ENCODE results near the gene CA4.
"Not testable (repeated sequence)": the region's sequence is repeated elsewhere in the genome, so short reads cannot be mapped to it uniquely, and the experiment has no call there.

The CA4 gene

DNA sequence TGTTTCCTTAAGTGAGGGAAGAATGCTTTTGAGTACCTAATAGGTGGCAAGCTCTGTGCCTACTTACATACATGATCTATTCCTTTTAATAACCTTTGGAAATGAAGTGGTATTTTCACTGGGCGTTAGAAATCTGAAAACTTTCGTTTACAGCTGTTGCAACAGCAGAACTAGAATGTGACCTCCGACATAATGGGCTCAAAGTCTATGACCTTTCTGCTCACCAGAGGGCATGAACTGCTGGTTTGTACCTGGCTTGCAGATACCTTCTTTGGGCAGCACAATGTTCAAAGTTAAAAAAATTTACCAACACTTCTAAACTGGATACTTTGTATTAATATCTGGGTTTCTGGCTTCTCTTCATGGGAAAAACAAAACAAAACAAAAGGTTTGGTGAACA, 24.3 kb downstream of the CA4 start:
- no peak overlapping the region for H3K4me3 ChIP-seq (ENCODE audit: low read depth, low read length)
- TF ChIP-seq, protein P1, sequence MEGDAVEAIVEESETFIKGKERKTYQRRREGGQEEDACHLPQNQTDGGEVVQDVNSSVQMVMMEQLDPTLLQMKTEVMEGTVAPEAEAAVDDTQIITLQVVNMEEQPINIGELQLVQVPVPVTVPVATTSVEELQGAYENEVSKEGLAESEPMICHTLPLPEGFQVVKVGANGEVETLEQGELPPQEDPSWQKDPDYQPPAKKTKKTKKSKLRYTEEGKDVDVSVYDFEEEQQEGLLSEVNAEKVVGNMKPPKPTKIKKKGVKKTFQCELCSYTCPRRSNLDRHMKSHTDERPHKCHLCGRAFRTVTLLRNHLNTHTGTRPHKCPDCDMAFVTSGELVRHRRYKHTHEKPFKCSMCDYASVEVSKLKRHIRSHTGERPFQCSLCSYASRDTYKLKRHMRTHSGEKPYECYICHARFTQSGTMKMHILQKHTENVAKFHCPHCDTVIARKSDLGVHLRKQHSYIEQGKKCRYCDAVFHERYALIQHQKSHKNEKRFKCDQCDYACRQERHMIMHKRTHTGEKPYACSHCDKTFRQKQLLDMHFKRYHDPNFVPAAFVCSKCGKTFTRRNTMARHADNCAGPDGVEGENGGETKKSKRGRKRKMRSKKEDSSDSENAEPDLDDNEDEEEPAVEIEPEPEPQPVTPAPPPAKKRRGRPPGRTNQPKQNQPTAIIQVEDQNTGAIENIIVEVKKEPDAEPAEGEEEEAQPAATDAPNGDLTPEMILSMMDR (IDR thresholded peaks at IDR 0.05; ENCODE audit: borderline replicate concordance, insufficient read depth, low read depth, low read length): no peak

DNA sequence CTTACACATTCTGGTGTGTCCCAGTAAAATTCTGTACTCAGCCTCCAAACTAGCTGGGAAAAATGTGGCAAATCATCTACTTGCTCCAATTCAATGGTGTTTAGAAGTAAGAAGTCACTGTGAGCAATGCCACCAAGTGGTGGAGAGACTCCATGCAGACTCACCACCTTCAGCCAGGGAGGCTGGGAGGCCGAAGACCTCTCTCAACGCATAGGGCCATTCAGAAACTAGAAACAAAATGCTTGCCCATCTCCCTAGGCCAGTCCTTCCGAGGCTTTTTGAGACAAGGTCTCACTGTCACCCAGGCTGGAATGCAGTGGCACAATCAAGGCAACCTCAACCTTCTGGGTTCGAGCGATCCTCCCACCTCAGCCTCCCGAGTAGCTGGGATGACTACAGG, 25.0 kb downstream of the CA4 start:
- not testable (repeated sequence) for H3K4me3 ChIP-seq (ENCODE audit: low read depth, low read length)

DNA sequence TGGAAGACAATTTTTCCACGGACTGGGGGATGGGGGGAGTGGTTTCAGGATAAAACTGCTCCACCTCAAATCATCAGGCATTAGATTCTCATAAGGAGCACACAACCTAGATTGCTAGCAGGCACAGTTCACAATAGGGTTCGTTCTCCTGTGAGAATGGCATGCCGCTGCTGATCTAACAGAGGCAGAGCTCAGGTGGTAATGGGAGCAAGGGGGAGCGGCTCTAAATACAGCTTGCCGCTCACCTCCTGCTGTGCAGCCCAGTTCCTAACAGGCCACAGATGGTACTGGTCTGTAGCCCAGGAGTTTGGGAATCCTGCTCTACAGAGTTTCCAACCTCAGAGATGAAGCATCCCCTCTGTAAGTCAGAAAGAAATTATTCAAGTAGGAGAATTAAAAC, 27.0 kb downstream of the CA4 start:
- not testable (repeated sequence) for H3K4me3 ChIP-seq (ENCODE audit: low read depth, low read length)

DNA sequence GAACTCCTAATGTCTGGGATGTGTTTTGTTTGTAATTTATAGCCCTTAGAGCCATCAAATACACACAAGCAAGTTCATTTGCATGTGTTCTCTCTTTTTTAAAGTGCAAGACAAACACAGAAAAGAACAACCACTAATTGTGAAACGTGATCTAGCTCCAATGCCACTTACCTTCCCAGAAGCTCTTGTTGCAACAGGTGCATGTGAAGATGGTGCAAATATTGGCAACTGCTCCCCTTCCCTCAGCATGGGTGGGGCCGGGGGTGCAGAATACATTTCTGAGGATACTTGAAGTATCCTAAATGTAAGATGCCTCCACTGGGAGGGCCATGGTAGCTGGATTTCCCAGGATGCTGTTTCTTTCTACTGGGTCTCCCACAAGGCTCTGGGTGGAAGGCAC, 28.4 kb downstream of the CA4 start:
- not testable (repeated sequence) for H3K4me3 ChIP-seq (ENCODE audit: low read depth, low read length)

DNA sequence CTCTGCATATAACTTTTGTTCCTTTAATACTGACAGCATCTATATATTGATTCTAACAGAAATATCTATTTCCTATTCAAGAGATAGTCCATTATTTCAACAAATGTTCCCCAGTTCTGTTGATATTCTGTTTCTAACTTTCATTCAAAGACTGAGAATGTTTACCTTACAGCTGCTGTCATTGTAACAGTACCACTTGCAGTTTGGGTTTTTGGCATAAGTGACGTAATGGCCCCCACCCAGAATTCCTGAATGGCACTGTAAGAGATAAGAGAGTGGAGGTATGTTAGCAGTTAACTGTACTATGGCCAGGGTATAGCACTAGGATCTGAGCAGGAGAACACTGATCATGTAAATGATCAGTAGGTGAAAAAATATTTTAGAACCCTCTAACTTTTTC, 30.6 kb downstream of the CA4 start:
- H3K4me3 ChIP-seq (ENCODE audit: low read depth, low read length): not testable (repeated sequence)

DNA sequence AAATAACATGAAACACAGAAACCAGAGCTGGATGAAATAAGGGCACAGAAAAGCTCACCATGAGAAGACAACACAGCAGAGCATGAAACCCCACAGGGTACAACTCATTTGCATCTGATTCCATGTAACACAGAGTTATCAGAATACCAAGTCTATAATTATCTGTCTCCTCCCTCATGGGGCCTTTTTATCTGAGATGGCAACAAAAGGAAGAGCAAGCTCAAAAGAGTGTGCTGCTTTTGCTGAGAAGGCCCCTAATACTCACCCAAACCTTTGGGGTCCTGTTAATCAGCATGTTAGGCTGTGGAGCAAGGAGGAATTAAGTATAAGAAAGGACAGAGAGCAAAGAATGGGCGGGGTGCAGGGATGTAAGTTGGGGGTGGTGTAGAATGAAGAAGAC, 36.6 kb downstream of the CA4 start:
- H3K4me3 ChIP-seq (ENCODE audit: low read depth, low read length): not testable (repeated sequence)

DNA sequence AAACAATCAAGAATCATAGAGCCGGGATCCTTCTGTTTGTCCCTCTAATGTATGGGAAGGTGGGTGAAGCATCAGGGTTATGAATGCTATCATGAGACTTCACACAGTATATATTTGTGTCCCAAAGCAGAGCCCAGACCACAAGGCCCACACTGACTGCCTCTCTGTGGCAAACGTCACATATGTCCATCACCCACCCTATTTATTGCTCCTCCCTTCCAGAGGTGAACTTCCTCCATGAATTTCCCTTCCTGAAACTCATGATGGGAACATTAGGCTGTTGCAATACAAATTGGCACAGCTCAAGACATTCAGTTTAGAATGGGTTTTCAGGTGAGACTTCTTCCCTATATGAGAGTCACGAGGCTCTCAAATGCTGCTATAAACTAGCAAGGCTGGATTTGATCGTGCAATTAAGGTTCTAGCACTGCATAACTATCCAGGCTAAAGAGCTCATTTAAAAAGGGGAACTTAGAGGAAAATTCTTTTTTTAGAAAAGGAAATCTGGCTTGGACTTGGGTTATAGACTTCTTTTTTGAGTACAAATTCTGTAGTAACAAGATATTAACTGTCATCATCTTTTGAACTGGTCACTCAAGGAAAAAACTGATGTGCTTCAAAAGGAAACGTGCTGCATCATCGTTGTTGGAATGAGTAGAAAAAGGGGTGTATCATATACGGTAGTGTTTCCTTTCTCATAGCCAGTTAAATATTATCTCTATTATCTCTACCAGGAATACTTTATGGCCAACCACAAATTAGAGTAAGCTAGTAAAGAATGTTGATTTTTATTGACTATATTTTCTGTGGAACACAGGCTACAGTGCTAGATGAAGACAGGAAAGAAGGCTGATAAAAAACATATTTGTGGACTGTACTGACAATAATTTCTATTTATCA, 37.3 kb downstream of the CA4 start:
- H3K4me3 ChIP-seq (ENCODE audit: low read depth, low read length): not testable (repeated sequence)

DNA sequence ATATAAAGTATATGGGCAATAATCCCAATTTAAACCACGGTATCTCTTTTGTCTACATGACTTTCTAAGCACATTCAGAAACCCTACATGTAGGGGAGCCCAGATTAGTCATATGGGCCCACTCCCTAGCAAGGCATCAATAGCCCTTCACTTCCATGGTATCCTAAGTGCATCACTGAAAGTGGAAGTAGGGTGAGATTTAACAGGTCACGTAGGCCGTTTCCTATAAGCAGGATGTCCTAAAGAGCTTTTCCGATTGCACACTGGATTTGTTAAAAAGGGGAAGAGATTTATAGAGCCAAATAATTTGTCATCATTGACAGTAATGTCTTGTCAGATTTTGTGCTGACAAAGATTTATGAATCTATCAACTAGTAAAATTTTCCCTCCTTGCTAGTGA, 39.0 kb downstream of the CA4 start:
- TF ChIP-seq, protein P1 (IDR thresholded peaks at IDR 0.05; ENCODE audit: borderline replicate concordance, insufficient read depth, low read depth, low read length): no peak
- H3K4me3 ChIP-seq (ENCODE audit: low read depth, low read length): no peak overlapping the region

DNA sequence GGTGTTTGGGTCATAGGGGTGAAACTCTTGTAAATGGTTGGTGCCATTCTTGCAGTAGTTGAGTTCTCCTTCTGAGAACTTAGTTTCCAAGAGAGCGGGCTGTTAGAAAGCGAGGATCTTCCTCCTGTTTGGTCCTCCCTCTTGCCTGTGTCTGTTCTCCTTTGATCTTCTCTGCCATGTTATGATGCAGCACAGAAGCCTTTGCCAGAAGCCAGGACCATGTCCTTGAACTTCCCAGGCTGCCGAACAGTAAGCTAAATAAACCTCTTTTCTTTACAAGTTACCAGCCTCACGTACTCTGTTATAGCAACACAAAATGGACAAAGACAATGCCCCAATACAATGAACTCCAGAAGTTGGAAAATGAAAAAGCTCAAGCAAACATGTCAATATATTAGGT, 40.3 kb downstream of the CA4 start:
- not testable (repeated sequence) for H3K4me3 ChIP-seq (ENCODE audit: low read depth, low read length)

DNA sequence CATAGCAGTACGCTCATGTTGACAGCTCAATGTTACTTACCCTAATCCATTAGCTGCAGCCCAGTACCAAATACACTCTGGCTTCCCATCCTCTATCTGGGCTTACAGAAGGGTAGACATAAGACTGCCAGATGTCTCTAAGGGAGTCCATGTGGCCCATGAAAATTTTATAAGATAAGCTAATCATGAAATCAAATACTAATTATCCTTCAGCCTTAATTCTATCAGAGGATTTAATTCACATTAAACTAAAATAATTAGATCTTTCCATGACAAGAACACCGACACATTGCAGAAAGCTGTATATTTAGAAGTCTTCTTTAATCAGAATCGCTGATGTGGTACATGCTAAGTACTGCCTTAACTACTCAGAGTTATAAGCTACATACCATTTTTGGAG, 43.3 kb downstream of the CA4 start:
- H3K4me3 ChIP-seq (ENCODE audit: low read depth, low read length): not testable (repeated sequence)

DNA sequence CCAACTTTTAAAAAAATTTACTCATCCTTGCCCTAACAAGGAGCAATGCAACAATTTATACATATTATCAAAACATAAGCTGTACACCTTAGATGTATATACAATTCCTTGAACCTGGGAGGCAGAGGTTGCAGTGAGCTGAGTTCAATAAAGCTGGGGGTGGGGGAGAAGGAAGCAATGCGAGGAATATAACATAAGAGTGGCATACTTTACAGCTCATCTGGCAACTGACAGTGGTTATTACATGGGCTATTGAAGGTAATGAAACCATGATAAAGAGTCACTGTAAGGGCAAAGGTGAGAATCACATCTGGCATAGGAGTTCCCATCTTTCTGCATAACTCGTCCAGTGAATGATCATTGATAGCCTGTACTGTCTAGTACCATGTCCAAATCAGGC, 43.7 kb downstream of the CA4 start:
- H3K4me3 ChIP-seq (ENCODE audit: low read depth, low read length): no peak overlapping the region
- TF ChIP-seq, protein P1 (IDR thresholded peaks at IDR 0.05; ENCODE audit: borderline replicate concordance, insufficient read depth, low read depth, low read length): no peak

DNA sequence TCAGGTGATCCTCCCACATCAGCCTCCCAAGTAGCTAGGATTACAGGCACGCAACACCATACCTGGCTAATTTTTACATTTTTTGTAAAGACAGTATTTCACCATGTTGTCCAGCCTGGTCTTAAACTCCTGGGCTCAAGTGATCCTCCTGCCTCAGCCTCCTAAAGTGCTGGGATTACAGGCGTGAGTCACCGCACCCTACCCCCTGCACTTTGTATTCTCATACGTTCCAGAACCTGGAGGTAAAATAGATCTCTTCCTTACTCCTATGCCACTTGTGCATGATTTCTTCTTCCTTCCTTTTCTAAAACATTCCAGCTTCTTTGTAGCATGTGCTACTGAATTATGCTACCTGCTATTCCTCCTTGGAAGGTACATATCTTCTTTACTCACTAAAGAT, 44.4 kb downstream of the CA4 start:
- H3K4me3 ChIP-seq (ENCODE audit: low read depth, low read length): not testable (repeated sequence)

DNA sequence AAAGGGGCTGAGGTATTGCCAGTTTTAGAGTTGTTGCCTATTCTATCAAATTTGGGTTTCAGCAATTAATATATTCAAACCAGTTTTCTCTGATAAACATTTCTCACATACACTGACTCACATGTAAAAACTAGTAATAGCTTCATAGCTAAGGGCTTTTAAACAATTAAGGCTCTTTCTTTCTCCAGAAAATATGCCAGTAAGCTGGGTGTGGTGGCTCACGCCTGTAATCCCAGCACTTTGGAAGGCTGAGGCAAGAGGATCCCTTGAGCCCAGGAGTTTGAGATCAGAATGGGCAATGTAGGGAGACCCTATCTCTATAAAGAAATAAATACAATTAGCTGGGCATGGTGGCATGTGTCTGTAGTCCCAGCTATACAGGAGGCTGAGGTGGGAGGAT, 48.9 kb downstream of the CA4 start:
- H3K4me3 ChIP-seq (ENCODE audit: low read depth, low read length): not testable (repeated sequence)

DNA sequence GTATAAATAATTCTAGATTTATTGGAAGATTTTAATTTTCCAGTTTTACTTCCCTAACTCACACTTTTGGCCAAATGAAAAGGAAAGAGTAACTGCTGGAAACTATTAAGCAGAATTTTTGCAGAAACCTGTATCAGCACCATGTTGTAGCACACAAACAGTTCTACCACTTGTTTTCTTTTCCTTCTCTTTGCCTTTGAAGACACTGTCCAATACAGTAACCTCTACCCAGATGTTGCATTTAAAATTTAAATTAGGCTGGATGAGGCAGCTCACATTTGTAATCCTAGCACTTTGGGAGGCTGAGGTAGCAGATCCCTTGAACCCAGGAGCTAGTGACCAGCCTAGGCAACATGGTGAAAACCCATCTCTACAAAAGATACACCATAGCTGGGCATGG, 56.0 kb downstream of the CA4 start:
- not testable (repeated sequence) for H3K4me3 ChIP-seq (ENCODE audit: low read depth, low read length)

DNA sequence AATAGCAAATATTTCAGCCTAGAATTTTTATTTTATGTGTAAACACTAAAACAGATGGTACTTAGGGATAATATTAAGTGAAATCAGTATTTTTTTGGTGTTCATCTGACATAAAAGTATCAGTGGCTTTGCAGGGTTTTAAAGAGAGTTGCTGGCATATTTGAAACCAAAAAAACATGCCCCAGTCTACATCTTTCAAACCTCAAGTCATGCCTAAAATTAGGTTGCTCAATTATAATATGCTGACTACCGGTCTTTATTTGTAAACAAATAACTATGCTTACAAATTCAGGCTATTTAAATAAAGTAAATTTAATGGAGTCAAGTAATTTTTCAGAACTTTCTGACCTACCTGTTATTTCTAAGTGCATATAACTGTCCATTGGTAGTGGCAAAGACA, 58.5 kb downstream of the CA4 start:
- not testable (repeated sequence) for H3K4me3 ChIP-seq (ENCODE audit: low read depth, low read length)
